ENCODE measurements around the gene GDE1. TPM values are rescaled to one million over a fixed set of nuclear protein-coding genes. Genes with fewer than 3 reads are reported as not detected.

Gene GDE1
- total and polyA plus RNA-seq, 8 donors = 63.9 to 111 (median 82.4) TPM

DNA sequence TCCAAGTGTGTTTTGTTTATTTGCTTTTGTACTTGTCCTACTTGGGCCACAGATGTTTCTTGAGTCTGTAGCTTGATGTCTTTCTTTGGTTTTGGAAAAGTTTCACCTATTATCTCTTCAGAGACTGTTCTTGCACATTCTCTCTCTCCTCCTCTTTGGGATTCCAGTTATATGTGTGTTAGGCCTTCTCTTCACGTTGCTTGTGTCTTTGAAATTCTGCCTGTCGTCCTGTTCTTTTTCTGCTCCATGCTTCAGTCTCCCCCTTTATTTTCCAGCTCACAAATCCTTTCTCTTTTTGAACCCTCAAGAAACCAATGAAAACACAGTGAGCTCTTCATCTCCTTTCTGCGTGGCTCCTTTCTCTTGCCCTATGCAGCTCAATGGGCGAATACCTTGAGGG lies 41.5 kb upstream of the GDE1 start:
- Histone ChIP-seq H3K4me1 (no peaks in the 10 kb centered on the region), H3K27ac (no peak overlapping the region), H3K9me3 (peaks cover 0 to 3% of the 10 kb centered on the region in 2 donors), H3K36me3 (peaks cover 0 to 43% of the 10 kb centered on the region in 2 donors), H3K4me3 (no peak overlapping the region), H3K27me3 (no peaks in the 10 kb centered on the region)
- intact Hi-C loops (cut with DNase I) = loop anchor here in 1 of 2 donors (10.0 kb wide), 1 partner anchor 321 kb away; the partner anchor contains the start of gene GPRC5B
- TF ChIP-seq, protein P1, sequence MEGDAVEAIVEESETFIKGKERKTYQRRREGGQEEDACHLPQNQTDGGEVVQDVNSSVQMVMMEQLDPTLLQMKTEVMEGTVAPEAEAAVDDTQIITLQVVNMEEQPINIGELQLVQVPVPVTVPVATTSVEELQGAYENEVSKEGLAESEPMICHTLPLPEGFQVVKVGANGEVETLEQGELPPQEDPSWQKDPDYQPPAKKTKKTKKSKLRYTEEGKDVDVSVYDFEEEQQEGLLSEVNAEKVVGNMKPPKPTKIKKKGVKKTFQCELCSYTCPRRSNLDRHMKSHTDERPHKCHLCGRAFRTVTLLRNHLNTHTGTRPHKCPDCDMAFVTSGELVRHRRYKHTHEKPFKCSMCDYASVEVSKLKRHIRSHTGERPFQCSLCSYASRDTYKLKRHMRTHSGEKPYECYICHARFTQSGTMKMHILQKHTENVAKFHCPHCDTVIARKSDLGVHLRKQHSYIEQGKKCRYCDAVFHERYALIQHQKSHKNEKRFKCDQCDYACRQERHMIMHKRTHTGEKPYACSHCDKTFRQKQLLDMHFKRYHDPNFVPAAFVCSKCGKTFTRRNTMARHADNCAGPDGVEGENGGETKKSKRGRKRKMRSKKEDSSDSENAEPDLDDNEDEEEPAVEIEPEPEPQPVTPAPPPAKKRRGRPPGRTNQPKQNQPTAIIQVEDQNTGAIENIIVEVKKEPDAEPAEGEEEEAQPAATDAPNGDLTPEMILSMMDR (IDR thresholded peaks at IDR 0.05) = no peak
- DNase-seq = no peak
- ATAC-seq = no peak

- Histone ChIP-seq H3K4me1 (peaks cover 5 to 10% of the 10 kb centered on the region in 2 donors), H3K36me3 (peaks cover 0 to 10% of the 10 kb centered on the region in 2 donors), H3K27ac (no peak overlapping the region), H3K4me3 (no peak overlapping the region), H3K9me3 (peaks cover 0 to 3% of the 10 kb centered on the region in 2 donors), H3K27me3 (no peaks in the 10 kb centered on the region)
- ATAC-seq (no peak), DNase-seq (no peak)
- TF ChIP-seq, protein P1 (IDR thresholded peaks at IDR 0.05) = no peak
- intact Hi-C loops (cut with DNase I) = loop anchor here in 1 of 2 donors (10.0 kb wide), 1 partner anchor 325 kb away; the partner anchor contains the start of gene GPRC5B
Measured at GRCh38 chr16:19560078-19560477, 38.2 kb upstream of the GDE1 start.

DNA sequence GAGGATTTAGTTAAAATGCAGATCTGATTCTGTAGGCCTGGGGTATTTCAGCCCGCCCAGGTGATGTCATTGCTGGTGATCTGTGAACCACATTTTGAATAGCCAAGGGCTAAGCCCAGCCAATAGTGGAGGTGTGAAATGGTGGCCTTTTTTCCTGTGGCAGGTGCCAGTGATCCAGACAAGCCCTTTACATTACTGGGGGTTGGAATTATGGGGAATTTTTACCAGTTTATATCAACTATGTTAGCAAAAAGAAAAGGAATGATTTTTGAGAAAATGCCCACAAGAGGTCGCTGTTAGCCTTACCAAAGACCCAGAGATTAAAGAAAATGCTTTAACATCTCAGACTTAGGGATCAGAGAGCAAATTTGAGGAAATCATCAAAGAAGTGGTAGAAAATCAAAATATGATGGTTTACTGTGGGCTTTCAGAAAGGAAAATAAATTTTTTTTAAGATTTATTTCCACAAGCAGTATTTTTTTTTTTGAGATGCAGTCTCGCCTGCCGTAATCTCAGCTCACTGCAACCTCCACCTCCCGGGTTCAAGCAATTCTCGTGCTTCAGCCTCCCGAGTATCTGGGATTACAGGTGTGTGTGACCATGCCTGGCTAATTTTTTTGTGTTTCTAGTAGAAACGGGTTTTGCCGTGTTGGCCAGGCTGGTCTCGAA lies 37.5 kb upstream of the GDE1 start:
- intact Hi-C loops (cut with DNase I) = no loop called here
- no peak for ATAC-seq
- H3K27me3 ChIP-seq = no peaks in the 10 kb centered on the region
- no peak overlapping the region for H3K27ac ChIP-seq
- TF ChIP-seq, protein P1 (IDR thresholded peaks at IDR 0.05) = peak; percentile 55 to 71
- peaks cover 0 to 4% of the 10 kb centered on the region in 2 donors for H3K36me3 ChIP-seq
- DNase-seq = peak in 2 of 4 donors; percentile 46 to 61
- H3K9me3 ChIP-seq = peaks cover 0 to 3% of the 10 kb centered on the region in 2 donors
- H3K4me1 ChIP-seq = peaks cover 5 to 16% of the 10 kb centered on the region in 2 donors
- no peak overlapping the region for H3K4me3 ChIP-seq

GRCh38 chr16:19555938-19556771 lies 34.3 kb upstream of the GDE1 start:
- ATAC-seq = peak; percentile 1
- intact Hi-C loops (cut with DNase I) = no loop called here

More at GRCh38 chr16:19555938-19556771, 34.3 kb upstream of the GDE1 start:
- Histone ChIP-seq H3K36me3 (peaks cover 0 to 4% of the 10 kb centered on the region in 2 donors), H3K27me3 (no peaks in the 10 kb centered on the region), H3K4me1 (peaks cover 5 to 16% of the 10 kb centered on the region in 2 donors), H3K9me3 (no peaks in the 10 kb centered on the region), H3K27ac (peak overlapping the region; percentile 80 to 85), H3K4me3 (peak overlapping the region; percentile 60 to 69)
- TF ChIP-seq, protein P1 (IDR thresholded peaks at IDR 0.05) = no peak
- DNase-seq = peak in 2 of 4 donors; percentile 4 to 5

Data from left lung (tissue), 10 donors.